T1000 (cell line): ENCODE measurements around the gene GABRR1.
"Not testable (repeated sequence)": the region's sequence is repeated elsewhere in the genome, so short reads cannot be mapped to it uniquely, and the experiment has no call there.

Experiments used
- DNase-seq: peaks from one replicate; lab custom pipeline; 2025; ENCODE audit warnings: mixed read lengths; lab: John Stamatoyannopoulos, UW

Gene GABRR1

GRCh38 chr6:89217299-89217910 is at the start of gene GABRR1:
Gene GABRR1 (minus strand): TSS chr6:89217358. CDS start chr6:89217322, 36 bp downstream.
- DNase-seq, result no peak

- no peak for DNase-seq
These were observed 47.1 kb upstream of the GABRR1 start for GRCh38 chr6:89264296-89264695.

- no peak for DNase-seq
These were observed 43.7 kb upstream of the GABRR1 start for GRCh38 chr6:89260832-89261231.

GRCh38 chr6:89260310-89260709 is 43.2 kb upstream of the GABRR1 start:
- no peak for DNase-seq

- no peak for DNase-seq
These were observed 41.8 kb upstream of the GABRR1 start for GRCh38 chr6:89258912-89259311.

- DNase-seq, result no peak
These were observed 40.6 kb upstream of the GABRR1 start for GRCh38 chr6:89257781-89258180.

GRCh38 chr6:89257346-89257745 is 40.2 kb upstream of the GABRR1 start:
- no peak for DNase-seq

GRCh38 chr6:89255417-89255816 is 38.3 kb upstream of the GABRR1 start:
- no peak for DNase-seq

- DNase-seq, result no peak
These were observed 37.4 kb upstream of the GABRR1 start for GRCh38 chr6:89254569-89254968.

- no peak for DNase-seq
These were observed 35.7 kb upstream of the GABRR1 start for GRCh38 chr6:89252907-89253306.

- no peak for DNase-seq
These were observed 34.8 kb upstream of the GABRR1 start for GRCh38 chr6:89251976-89252375.

GRCh38 chr6:89251170-89251569 is 34.0 kb upstream of the GABRR1 start:
- DNase-seq, result no peak

GRCh38 chr6:89250239-89250638 is 33.1 kb upstream of the GABRR1 start:
- DNase-seq, result no peak

- no peak for DNase-seq
These were observed 27.3 kb upstream of the GABRR1 start for GRCh38 chr6:89244241-89244985.

- DNase-seq, result no peak
These were observed 26.1 kb upstream of the GABRR1 start for GRCh38 chr6:89243331-89243629.

GRCh38 chr6:89242574-89243330 is 25.6 kb upstream of the GABRR1 start:
- DNase-seq, result no peak

GRCh38 chr6:89239338-89239737 is 22.2 kb upstream of the GABRR1 start:
- no peak for DNase-seq

- DNase-seq, result no peak
These were observed 20.0 kb upstream of the GABRR1 start for GRCh38 chr6:89237158-89237557.

- not testable (repeated sequence) for DNase-seq
These were observed 16.4 kb upstream of the GABRR1 start for GRCh38 chr6:89233605-89234004.

- no peak for DNase-seq
These were observed 5.5 kb upstream of the GABRR1 start for GRCh38 chr6:89222712-89223039.

GRCh38 chr6:89221971-89222711 is 5.0 kb upstream of the GABRR1 start:
- no peak for DNase-seq

GRCh38 chr6:89221129-89221528 is 4.0 kb upstream of the GABRR1 start:
- no peak for DNase-seq

GRCh38 chr6:89216411-89216810 is 747 bp downstream of the GABRR1 start:
- no peak for DNase-seq
